Ovary (tissue), 3 donors: ENCODE measurements around the gene PSME3.

Experiments used
- CTCF ChIP-seq, 3 donors: fragments of 450-650 bp in 2 of 3; fragments of 200-600 bp in 1 of 3; IDR thresholded peaks; one replicate each; pipeline versions ENCODE4 v1.5.1 to v1.8.0; 2016 to 2022; ENCODE audit warnings: antibody characterized with exemption in 3 of 3, mild to moderate bottlenecking in 1 of 3
- EP300 ChIP-seq: sonication (generic); formaldehyde crosslinking; IDR thresholded peaks from one replicate; pipeline ENCODE4 v1.6.1; 2017; ENCODE audit warnings: antibody characterized with exemption
- POLR2A ChIP-seq: fragments of 450-650 bp; IDR thresholded peaks from one replicate; pipeline ENCODE4 v1.6.1; 2017; ENCODE audit warnings: antibody characterized with exemption, mild to moderate bottlenecking, moderate library complexity
- donor health status: DM: no; HTN: no; CAD: no.

- TF ChIP-seq EP300 (no peak), CTCF (IDR thresholded peaks at IDR 0.05) (no peak), POLR2A (no peak)
These were observed 43.8 kb downstream of the PSME3 start for GRCh38 chr17:42877037-42877436.
